K562 (cell line): ENCODE data around the gene AUNIP. TPM values are rescaled to one million over a fixed set of nuclear protein-coding genes. Genes with fewer than 3 reads are reported as not detected.

ENCODE experiments used
- ATF1 ChIP-seq, 2 experiments: fragments of 450-650 bp in 1 of 2; IDR thresholded peaks; 2 replicates each; pipeline ENCODE4 v1.6.1; 2016; ENCODE audit warnings: missing compliant biosample characterization in 1 of 2, missing genetic modification characterization in 1 of 2
- ATF7 ChIP-seq: fragments of 450-650 bp; IDR thresholded peaks from 2 replicates; pipeline ENCODE4 v1.7.1; 2014; ENCODE audit warnings: mild to moderate bottlenecking, moderate library complexity
- GABPB1 ChIP-seq: sonication (generic); formaldehyde crosslinking; IDR thresholded peaks from 2 replicates; pipeline ENCODE4 v1.8.0; 2022; ENCODE audit warnings: mild to moderate bottlenecking, missing genetic modification reagents
- GTF2F1 ChIP-seq: IDR thresholded peaks from 2 replicates; pipeline ENCODE4 v1.6.1; 2011; ENCODE audit warnings: low read depth, low read length, improper control_type of control experiment
- MTA3 ChIP-seq: fragments of 450-650 bp; formaldehyde crosslinking; IDR thresholded peaks from 2 replicates; pipeline ENCODE4 v1.6.1; 2017; ENCODE audit warnings: mild to moderate bottlenecking, borderline replicate concordance
- NKRF ChIP-seq: fragments of 450-650 bp; IDR thresholded peaks from 2 replicates; pipeline ENCODE4 v1.6.1; 2016; ENCODE audit warnings: borderline replicate concordance
- NR2F6 ChIP-seq: fragments of 450-650 bp; formaldehyde crosslinking; IDR thresholded peaks from 2 replicates; pipeline ENCODE4 v1.4.0; 2020; ENCODE audit warnings: mild to moderate bottlenecking
- TBL1XR1 ChIP-seq, 2 experiments: IDR thresholded peaks; 2 replicates each; pipeline ENCODE4 v1.6.1; 2012; ENCODE audit warnings: improper control_type of control experiment in 2 of 2, low read length in 2 of 2, mild to moderate bottlenecking in 1 of 2
- TOE1 ChIP-seq, 2 experiments: fragments of 450-650 bp in 1 of 2; sonication (generic) in 1 of 2; formaldehyde crosslinking in 1 of 2; IDR thresholded peaks; 2 replicates each; pipeline versions ENCODE4 v1.7.1 to v1.8.0; 2016 to 2022; ENCODE audit warnings: borderline replicate concordance in 2 of 2, mild to moderate bottlenecking in 2 of 2, antibody characterized with exemption in 1 of 2, inconsistent platforms in 1 of 2, low read depth in 1 of 2, missing genetic modification reagents in 1 of 2, moderate library complexity in 1 of 2
- ZBTB33 ChIP-seq: sonication (generic); formaldehyde crosslinking; IDR thresholded peaks from 2 replicates; pipeline ENCODE4 v1.8.1; 2023; ENCODE audit warnings: mild to moderate bottlenecking, missing genetic modification reagents
- ZNF561 ChIP-seq: fragments of 450-650 bp; formaldehyde crosslinking; conservative IDR thresholded peaks from 2 replicates; pipeline ENCODE4 v1.4.0; 2020; ENCODE audit warnings: mild to moderate bottlenecking, moderate library complexity
- polyA plus RNA-seq, 8 experiments: library from polyadenylated mRNA; depleted of rRNA in 4 of 8; stranded (reverse) in 5 of 8; unstranded in 3 of 8; fragments of >200 nt; fragmentation: Nextera tagmentation in 2 of 8; fragmentation: Illumina TruSeq in 1 of 8; extraction: Ambion mirVana in 2 of 8; extraction: Trizol in 1 of 8; gene quantifications; 2 replicates each; pipeline versions ENCODE4 v1.2.1 to v1.2.3, GENCODE V29; 2011 to 2014; ENCODE audit warnings: inconsistent platforms in 1 of 8, missing spikeins in 1 of 8
- total RNA-seq, 7 experiments: library from RNA; depleted of rRNA in 6 of 7; stranded (reverse); fragments of >200 nt in 6 of 7; fragmentation: Illumina TruSeq in 2 of 7; extraction: Trizol in 2 of 7; gene quantifications; 2 replicates each; pipeline versions ENCODE4 v1.2.1 to v1.2.3, GENCODE V29; 2011 to 2021; ENCODE audit warnings: low replicate concordance in 1 of 7
- TF ChIP-seq, protein P1 (sequence below): fragments of 250-450 bp; sonication (Bioruptor Pico); IDR thresholded peaks from 2 replicates; pipeline ENCODE4 v1.4.0; 2020; ENCODE audit warnings: mild to moderate bottlenecking, moderate library complexity, borderline replicate concordance
- TF ChIP-seq, protein P2 (sequence below): fragments of 450-650 bp; IDR thresholded peaks from 2 replicates; pipeline ENCODE4 v1.6.1; 2016; ENCODE audit warnings: antibody characterized with exemption

The AUNIP gene
- total and polyA plus RNA-seq, 9 of the 15 experiments (the other 6 are each of a cell fraction or from before 2014, with no cell fraction given) = 12.1 to 53.8 (median 47.1) TPM

GRCh38 chr1:25819491-25820246 lies 39.6 kb downstream of the AUNIP start, which contains the start of gene MTFR1L (continued):
- TF ChIP-seq, protein P1, sequence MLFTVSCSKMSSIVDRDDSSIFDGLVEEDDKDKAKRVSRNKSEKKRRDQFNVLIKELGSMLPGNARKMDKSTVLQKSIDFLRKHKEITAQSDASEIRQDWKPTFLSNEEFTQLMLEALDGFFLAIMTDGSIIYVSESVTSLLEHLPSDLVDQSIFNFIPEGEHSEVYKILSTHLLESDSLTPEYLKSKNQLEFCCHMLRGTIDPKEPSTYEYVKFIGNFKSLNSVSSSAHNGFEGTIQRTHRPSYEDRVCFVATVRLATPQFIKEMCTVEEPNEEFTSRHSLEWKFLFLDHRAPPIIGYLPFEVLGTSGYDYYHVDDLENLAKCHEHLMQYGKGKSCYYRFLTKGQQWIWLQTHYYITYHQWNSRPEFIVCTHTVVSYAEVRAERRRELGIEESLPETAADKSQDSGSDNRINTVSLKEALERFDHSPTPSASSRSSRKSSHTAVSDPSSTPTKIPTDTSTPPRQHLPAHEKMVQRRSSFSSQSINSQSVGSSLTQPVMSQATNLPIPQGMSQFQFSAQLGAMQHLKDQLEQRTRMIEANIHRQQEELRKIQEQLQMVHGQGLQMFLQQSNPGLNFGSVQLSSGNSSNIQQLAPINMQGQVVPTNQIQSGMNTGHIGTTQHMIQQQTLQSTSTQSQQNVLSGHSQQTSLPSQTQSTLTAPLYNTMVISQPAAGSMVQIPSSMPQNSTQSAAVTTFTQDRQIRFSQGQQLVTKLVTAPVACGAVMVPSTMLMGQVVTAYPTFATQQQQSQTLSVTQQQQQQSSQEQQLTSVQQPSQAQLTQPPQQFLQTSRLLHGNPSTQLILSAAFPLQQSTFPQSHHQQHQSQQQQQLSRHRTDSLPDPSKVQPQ (CRISPR knock-in tag) = no peak
- TF ChIP-seq ZNF561 (CRISPR knock-in tag) = no peak
- TF ChIP-seq GABPB1 = peak; percentile 94
- TF ChIP-seq, protein P2, sequence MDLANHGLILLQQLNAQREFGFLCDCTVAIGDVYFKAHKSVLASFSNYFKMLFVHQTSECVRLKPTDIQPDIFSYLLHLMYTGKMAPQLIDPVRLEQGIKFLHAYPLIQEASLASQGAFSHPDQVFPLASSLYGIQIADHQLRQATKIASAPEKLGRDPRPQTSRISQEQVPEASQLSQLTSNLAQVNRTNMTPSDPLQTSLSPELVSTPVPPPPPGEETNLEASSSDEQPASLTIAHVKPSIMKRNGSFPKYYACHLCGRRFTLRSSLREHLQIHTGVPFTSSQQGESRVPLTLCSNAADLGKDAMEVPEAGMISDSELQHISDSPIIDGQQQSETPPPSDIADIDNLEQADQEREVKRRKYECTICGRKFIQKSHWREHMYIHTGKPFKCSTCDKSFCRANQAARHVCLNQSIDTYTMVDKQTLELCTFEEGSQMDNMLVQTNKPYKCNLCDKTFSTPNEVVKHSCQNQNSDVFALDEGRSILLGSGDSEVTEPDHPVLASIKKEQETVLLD = peak; percentile 76; the same call in 1 of the 2 replicates
- no peak for TF ChIP-seq TOE1 (IDR thresholded peaks at IDR 0.05; ENCODE audit: borderline replicate concordance)
- TF ChIP-seq TOE1 (CRISPR knock-in tag; IDR thresholded peaks at IDR 0.05; ENCODE audit: borderline replicate concordance, low read depth) = no peak
- TF ChIP-seq ATF7 = peak; percentile 86
- TF ChIP-seq TBL1XR1 (IDR thresholded peaks at IDR 0.05; ENCODE audit: low read length in 2 of 2) = no peak; a peak in 1 of 4 replicates
- TF ChIP-seq GTF2F1 = 0 out of 2 replicates have a peak, but pooled peaks have one; percentile 13
- peak; percentile 91 for TF ChIP-seq MTA3
- peak; percentile 64; the same call in 1 of the 2 replicates for TF ChIP-seq NKRF
- TF ChIP-seq NR2F6 (CRISPR knock-in tag) = no peak
- no peak for TF ChIP-seq ATF1 (CRISPR knock-in tag; IDR thresholded peaks at IDR 0.05)
- TF ChIP-seq ATF1 (tag; IDR thresholded peaks at IDR 0.05) = peak; percentile 62
- no peak for TF ChIP-seq ZBTB33 (CRISPR knock-in tag)
